HG03066 (cell line): ENCODE data around the gene CLCN5.
A peak's percentile ranks its signal among the peaks of the same experiment; 100 is the strongest.

ENCODE experiments used
- ATAC-seq: cut with Tn5 transposase; IDR thresholded peaks from one replicate; pipeline ENCODE4 v1.9.1; 2021; ENCODE audit warnings: low read depth; ENCODE audit not compliant: unreplicated experiment

The CLCN5 gene

DNA sequence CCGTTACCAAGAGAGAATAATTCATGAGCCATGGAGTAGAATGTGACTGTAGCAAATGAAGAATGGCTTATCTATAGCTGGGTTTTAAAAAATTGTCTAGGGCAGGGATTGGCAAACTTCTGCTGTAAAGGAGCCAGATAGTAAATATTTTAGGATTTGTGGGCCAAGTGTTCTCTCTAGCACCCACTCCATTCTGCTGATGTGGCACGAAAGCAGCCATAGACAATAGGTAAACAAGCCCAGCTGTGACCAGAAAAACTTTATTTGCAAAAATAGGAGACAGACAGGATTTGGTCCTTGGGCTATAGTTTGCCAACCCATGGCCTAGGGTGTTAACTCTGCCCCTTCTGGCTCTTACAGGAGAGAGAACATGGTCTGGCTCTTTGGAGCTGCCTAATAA, 151.2 kb downstream of the CLCN5 start:
- ATAC-seq = no peak

DNA sequence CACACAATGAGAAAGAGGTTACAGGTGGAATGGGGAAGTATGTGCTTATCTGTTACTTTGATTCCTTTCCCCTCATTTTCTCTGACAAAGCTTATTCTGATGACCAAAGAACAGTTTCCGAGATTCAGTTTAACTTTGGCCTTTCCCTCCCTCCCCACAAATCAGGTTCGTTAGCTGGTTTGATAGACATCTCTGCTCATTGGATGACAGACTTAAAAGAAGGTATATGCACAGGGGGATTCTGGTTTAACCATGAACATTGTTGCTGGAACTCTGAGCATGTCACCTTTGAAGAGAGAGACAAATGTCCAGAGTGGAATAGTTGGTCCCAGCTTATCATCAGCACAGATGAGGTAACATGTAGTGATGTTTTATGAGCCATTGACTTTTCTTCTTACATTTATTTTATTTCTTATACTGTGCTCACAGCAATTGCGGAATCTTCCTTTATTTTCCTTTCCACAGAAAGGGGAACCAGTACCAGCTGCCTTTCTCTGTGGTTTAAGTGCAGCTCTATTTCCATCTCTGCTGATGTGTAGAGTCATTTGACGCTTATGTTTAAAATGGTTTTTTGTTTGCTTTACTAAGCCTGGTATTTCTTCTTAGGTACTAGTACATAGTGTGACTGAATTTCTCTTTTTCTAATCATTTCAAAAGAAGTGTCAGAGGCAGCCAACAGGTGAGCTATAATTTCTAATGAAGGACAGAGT, 153.4 kb downstream of the CLCN5 start:
- peak; percentile 48 for ATAC-seq

DNA sequence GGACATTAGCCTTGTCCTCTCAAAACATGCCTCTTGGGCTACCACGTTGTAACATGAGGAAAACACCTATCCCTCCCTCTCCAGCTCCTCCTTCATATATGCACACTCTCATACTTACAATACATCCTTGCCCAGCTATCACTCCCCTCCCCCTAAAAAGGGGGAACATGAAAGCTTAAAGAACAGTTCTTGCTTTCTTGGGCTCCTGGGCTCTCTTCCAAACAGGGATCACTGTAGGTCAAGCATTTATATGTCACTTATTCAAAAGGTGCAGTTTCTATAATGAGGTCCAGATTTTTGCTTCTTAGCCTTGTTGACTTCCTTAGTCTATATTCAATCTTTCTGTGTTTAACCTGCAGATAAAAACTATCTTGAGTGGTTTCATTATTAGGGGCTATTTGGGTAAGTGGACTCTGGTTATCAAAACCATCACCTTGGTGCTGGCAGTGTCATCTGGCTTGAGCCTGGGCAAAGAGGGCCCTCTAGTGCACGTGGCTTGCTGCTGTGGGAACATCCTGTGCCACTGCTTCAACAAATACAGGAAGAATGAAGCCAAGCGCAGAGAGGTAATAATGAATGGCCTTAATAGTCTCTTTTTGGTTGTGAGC, 159.0 kb downstream of the CLCN5 start:
- ATAC-seq = no peak

DNA sequence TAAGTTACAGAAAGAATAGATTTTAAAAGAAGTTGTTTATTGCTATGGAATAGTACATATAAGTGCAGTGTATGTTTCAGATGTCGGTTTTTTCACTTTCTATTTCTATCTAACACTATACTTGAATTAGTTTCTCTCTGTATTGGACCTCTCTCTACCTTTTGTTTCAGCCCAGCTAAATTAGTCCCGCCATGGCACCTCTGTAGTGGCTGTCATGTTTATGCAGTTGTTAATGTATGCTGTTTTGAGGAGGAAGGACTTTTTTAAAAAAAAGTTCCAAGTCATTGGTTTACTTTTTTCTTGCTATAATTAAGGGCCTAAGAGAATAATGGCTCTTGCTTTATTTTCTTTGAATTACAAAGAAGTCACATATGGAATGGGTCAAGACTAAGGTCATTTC, 160.3 kb downstream of the CLCN5 start:
- no peak for ATAC-seq

DNA sequence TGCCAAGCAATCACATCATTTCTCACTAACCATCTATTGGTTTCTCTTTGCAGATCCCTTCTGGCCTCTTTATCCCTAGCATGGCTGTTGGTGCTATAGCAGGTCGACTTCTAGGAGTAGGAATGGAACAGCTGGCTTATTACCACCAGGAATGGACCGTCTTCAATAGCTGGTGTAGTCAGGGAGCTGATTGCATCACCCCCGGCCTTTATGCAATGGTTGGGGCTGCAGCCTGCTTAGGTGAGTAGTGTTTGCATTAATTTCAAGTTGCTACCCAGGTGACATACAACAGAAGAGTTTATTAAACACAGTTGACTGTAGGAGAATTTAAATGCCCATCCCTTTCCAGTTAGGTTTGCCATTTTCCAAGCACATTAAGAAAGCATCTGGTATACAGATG, 166.2 kb downstream of the CLCN5 start:
- no peak for ATAC-seq

DNA sequence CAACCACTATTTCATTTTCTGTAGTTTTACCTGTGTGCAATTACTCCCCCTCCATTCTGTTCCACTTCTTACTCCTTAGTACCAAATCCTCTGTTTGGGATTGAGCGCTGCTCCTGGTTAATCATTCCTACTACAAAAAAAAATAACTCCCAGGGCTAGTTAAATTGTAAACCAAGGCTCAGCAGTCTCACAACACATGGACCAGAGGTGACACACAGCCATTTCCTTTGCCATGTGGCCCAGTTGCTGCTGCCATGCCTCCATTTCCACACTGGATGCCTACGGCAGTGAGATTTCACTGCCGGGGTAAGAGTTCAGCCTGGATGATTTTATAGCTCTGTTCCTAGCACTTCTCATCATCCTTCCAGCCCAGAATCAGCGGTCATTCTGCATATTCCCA, 171.2 kb downstream of the CLCN5 start:
- no peak for ATAC-seq

DNA sequence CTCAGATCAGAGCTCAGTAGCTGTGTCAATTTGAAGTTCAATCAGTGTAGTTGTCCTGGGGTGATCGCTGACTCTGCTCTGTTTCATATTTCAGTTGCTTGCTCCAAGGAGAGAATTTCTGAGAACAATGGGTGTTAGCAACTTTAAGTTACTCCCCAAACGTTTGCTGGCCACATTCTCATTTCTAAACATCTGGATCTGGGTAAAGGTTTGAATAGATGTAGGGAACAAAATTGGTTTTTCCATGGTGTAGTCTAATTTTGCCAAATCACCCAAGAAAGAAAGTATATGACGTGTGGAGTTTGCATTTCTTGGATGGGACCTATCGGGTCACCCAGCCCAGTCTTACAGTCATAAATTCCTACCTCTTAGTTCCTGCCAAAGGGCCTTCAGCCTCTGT, 174.7 kb downstream of the CLCN5 start:
- no peak for ATAC-seq

DNA sequence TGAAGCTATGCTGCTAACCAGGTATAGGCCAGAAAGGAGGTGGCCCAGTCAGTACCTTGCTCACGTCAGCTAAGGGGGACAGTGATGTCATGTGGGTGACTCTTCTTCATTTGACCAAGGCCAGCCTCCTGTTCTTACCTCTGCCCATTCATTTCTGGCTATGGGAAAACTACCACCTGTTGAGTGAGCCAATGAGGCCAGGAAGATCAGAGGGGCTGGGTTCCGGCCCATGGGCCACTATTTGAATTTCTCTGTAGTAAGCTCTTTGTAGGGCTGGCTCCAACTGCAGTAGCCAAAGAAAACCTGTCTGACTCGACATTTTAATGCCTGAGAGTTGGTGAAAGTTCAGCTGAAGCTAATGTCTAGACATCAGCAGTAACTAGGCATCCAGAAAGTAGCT, 175.8 kb downstream of the CLCN5 start:
- no peak for ATAC-seq

DNA sequence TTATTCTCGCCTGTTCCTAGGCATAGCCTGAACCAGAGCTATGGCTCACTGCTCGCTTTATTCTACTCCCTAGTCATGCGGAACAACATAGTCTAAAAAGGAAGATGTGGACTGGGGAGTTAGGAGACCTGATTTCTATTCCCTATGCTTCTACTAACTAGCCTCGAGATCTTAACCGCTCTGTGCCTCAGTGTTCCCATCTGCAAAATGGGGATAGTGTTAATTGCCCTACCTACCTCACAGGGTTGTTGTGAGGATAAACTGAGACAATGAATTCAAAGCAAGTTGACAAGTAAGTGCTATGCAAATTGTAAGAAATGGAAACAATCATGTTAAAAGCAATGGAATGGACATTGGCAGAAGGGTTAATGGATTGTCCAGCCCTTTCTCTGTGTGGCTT, 176.4 kb downstream of the CLCN5 start:
- no peak for ATAC-seq

DNA sequence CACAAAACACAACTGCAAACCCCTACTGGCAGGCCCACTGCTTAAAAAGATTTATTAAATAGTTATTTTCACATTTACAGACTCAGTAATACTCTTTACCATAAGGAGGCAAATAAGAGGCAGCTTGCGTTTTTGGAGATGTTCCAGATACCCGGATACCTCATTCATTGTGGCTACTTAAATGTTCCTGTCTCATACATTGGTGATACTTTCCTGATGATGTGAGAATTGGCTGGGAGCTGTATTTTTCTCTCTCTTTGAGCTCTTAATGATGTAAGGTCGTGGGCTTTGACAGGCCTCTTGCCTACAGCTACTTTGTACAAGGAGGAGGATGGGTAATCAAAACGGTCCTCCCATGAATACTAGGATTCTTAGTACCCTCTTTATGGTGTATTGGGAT, 176.9 kb downstream of the CLCN5 start:
- ATAC-seq = no peak

DNA sequence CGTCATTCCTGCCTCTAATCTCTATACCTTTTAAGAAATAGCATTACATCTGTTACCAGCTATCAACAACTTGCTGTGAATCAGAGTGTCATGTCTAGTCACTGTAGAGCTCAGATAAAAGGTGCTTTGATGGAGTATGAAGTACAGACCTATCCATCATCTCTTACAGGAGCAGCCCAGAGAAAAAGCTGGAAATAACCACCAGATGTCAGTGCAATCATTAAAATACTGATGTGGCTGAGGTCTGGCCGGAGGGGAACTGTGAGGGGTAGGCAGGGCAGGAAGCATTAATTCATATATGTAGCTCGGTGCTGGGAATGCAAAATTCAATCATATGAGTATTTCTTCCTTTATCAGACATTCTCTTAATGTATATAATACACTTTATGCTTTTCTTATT, 177.8 kb downstream of the CLCN5 start:
- ATAC-seq = no peak

DNA sequence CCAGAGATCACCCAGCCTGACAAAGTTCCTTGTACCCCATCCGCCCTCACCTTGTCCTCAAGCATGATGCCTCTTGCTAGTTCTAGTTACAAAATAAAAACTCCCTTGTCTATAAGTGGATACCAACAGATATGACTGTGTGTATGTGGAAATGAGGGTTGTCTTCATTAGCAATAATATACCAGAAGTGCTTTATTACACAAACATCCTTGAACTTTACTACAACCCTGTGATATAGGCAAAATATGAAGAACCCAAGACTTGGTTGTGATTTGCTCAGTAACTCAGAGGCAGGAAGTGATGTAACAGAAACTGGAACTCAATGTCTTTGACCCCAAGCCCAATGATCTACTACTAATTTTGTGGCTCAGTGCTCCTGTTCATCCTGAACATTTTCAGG, 180.8 kb downstream of the CLCN5 start:
- ATAC-seq = no peak

DNA sequence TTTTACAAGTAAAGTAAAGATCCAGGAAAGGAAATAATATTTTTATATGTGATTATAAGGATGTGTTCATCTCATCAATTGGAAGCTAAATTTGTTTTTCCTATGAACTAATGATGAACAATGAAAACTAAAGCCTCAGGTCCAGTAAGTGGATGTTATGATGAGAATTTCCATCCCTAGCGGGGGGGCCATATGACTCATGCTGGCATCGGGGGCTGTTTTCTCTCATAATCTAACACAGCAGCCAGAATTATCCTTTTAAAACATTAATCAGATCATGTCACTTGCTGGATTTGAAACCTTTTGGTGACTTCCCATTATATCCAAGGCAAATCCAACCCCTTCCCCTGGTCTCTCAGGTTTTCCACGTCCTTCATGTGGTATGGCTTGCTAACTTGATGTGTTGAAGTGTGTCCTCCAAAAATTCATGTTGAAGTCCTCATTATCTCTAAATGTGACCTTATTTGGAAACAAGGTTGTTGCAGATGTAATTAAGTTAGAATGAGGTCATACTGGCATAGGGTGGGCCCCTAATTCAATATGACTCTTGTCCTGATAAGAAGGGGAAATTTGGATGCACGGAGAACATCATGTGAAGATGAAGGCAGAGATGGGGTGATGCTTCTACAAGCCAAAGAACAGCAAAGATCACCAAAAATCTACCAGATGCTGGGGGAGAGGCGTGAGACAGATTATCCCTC, 181.6 kb downstream of the CLCN5 start:
- ATAC-seq = no peak

DNA sequence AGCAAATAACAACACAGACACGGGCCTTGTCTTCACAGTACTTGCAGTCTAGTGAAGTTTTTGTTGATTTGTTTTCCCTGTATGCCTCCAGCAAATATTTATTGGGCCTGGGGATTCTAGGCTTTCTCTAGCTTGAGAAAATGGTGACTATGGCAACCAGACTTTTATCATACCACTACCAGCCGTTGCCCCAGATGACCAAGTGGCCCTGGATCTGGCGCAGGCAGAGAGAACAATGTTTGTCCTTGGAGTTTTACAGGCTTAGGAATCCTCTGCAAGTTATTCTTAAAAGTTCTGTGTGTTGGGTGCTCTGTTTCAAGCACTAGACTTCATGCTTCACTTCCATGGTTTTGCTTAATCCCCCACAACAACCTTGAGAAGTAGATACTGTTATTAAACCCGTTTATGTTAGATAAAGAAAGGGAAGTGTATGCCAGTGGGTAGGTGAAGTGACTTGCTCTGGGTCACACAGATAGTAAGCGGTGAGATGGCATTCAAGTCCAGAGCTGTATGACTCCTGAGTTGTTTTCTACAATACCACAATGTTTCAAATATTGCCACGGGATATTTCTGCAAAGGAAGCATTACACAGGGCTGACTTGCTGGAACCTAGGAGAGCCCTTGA, 183.8 kb downstream of the CLCN5 start:
- ATAC-seq = no peak

DNA sequence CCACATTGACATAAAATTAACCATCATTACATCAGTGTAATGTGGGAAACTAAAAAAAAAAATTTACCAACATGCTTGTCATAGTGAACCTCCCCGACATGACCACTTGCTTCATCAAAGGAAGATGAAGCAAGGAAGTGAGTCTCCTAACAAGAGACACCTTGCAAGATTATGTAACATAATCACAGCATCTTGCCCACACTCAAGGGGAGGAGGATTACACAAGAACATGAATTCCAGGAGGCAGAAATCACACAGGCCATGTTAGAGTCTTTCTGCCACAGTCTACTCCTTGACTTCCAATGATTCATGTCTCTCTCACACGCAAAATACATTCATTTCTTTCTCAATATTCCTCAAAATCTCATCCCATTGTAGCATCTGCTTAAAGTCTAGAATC, 185.1 kb downstream of the CLCN5 start:
- ATAC-seq = no peak

DNA sequence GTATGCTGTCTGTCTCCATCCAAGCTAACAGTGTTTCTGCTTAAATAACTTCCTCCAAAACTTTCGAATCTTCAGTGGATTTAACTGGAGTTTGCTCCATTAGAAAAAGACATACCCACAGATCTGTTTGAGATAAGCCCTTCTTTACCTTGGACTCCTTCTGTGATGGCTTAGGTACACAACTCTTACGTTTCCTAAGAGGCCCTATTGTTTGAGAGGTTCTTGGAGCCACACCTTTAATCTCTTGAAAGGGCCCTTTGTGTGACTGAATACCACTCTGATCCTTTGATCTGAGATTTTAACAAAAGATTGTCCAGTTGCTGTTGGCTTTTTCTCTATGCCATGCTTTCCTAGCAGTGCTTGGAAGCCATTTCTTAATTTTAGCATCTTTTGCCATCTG, 185.9 kb downstream of the CLCN5 start:
- ATAC-seq = no peak

DNA sequence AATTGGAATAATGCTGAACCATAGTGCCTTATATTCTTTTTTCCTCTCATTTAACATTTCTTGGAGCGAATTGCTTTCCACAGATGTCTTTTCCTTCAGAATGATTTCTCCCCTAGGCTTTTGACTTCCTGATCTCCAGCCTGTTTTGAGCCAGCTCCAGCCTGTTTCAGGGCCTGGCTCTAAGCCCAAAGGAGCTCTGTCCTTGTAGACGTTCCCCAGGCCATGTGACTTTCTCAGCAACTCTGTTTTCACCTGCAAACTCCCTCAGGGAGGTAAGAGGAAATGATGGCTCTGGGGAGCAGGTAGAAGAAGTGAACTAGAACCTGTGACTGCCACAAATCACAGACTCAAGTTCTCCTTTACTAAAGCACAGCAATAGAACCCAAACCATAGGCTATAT, 189.3 kb downstream of the CLCN5 start:
- no peak for ATAC-seq

DNA sequence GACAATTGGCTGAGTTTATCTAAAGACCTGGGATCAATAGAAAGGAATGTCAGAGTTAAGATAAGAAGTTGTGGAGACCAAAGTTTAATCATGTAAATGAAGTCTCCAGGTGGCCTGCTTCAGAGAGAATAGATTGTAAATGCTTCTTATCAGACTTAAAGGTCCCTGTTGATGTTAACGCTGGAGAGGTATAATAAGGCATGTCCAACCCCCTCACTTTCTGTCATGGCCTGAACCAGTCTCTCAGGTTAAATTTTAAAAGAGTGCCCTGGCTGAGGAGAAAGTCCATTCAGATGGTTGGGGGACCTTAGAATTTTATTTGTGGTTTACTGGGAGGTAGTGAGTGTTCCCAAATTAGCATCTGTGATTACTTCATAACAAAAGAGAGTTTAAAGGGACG, 191.7 kb downstream of the CLCN5 start:
- no peak for ATAC-seq

DNA sequence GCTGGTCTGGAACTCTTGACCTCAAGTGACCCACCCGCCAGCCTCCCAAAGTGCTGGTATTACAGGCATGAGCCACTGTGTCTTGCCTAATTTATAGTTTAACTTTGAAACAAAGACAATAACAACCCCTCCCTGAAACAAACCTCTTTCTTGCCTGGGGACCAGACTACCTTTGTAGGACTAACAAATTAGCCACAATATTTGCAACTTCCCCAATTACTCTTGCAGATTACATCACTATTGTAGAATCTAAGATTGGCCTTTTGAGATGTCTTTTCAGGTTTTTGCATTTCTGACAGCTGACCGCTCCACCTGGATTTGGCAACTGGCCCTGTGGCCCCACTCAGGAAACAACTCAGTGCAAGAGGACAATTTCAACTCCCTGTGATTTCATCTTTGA, 193.6 kb downstream of the CLCN5 start:
- no peak for ATAC-seq

DNA sequence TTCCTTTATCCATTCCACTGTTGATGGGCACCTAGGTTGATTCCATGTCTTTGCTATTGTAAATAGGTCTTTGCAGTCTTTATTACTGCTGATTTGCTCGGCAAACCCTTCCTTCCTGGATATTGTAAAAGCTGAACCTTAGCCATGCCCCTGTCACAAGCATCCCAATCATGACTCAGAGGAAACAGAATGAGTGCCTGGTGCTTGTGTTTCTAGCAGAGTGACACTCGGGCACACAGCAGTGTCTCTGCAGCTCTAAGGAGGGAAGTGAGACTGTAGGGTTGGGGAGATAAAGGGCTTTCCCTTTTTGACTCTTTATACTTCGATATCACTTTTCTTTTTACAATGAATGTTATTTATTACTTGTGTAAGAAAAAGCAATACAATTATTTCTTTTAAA, 195.1 kb downstream of the CLCN5 start:
- ATAC-seq = no peak

DNA sequence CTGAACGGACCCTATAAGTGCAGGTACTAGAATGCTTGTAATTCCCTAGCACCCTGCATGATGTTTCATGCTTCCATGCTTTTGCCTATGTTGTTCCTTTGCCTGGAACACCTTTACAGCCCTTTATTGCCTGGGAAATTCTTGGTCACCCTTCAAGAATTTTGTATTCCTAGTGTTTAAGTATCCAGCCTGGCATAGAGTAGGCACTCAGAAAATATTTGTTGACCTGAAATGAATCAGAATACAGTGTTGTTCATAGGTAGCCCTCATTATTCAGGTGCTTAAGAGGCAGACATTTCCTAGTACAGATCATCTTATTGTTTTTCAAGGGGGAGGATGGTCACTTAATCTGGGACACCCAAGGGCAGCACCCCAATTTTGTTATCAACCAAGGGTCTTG, 203.1 kb downstream of the CLCN5 start:
- ATAC-seq = no peak

DNA sequence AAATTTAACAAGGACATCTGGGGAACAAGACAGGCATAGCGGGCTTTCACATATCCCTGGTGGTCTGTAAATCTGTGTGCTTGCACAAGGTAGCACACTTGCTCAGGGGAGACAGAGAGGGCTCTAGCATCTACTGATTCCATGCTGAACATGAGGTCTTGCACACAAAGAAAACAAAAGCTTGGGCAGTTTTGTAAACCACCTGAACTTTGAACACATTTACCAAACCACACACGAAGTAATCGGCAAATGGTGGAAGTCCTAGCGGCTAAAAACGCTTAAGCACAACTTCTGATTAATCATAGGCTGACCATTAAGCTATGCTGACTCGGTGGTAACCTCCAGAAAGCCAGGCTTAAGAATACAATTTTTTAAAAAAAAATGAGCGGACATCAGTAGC, 225.6 kb downstream of the CLCN5 start:
- ATAC-seq = no peak
